Amygdala (tissue), 56 donors: ENCODE results near the gene MAP7.
"Not testable (repeated sequence)": the region's sequence is repeated elsewhere in the genome, so short reads cannot be mapped to it uniquely, and the experiment has no call there.

Source experiments
- DNase-seq, 56 donors: peaks; one replicate each; lab custom pipeline; 2025; lab: John Stamatoyannopoulos, UW

The MAP7 gene

GRCh38 chr6:136550330-136551071 lies at the start of gene MAP7:
Gene MAP7, minus strand, starts transcription at chr6:136550422. Its CDS starts 14 bp downstream, at chr6:136550408.
- peak in 38 of 56 donors; percentile 5 to 70 (median 38) for DNase-seq

GRCh38 chr6:136599329-136600011 lies 49.2 kb upstream of the MAP7 start:
- DNase-seq = no peak

GRCh38 chr6:136598048-136598447 lies 47.8 kb upstream of the MAP7 start:
- no peak for DNase-seq

GRCh38 chr6:136594671-136595070 lies 44.4 kb upstream of the MAP7 start:
- no peak for DNase-seq

- peak in 1 of 56 donors; percentile 26 for DNase-seq
Observed at GRCh38 chr6:136593748-136594490, 43.7 kb upstream of the MAP7 start.

GRCh38 chr6:136592930-136593673 lies 42.9 kb upstream of the MAP7 start:
- DNase-seq = no peak

GRCh38 chr6:136591617-136592016 lies 41.4 kb upstream of the MAP7 start:
- no peak for DNase-seq

GRCh38 chr6:136590846-136591245 lies 40.6 kb upstream of the MAP7 start:
- not testable (repeated sequence) for DNase-seq

- DNase-seq = no peak
Observed at GRCh38 chr6:136587527-136587926, 37.3 kb upstream of the MAP7 start.

GRCh38 chr6:136586295-136586694 lies 36.1 kb upstream of the MAP7 start:
- no peak for DNase-seq

- DNase-seq = not testable (repeated sequence)
Observed at GRCh38 chr6:136585523-136585922, 35.3 kb upstream of the MAP7 start.

- DNase-seq = not testable (repeated sequence)
Observed at GRCh38 chr6:136584290-136584689, 34.1 kb upstream of the MAP7 start.

- DNase-seq = no peak
Observed at GRCh38 chr6:136582711-136583471, 32.7 kb upstream of the MAP7 start.

- no peak for DNase-seq
Observed at GRCh38 chr6:136579800-136580199, 29.6 kb upstream of the MAP7 start.

GRCh38 chr6:136576821-136577220 lies 26.6 kb upstream of the MAP7 start:
- DNase-seq = no peak

- DNase-seq = no peak
Observed at GRCh38 chr6:136571496-136571895, 21.3 kb upstream of the MAP7 start.

- DNase-seq = no peak
Observed at GRCh38 chr6:136571065-136571464, 20.8 kb upstream of the MAP7 start.

GRCh38 chr6:136568129-136568528 lies 17.9 kb upstream of the MAP7 start:
- DNase-seq = no peak

- DNase-seq = no peak
Observed at GRCh38 chr6:136567688-136568087, 17.5 kb upstream of the MAP7 start.

GRCh38 chr6:136566851-136567250 lies 16.6 kb upstream of the MAP7 start:
- DNase-seq = no peak
